ENCODE measurements around the gene GZMM. TPM values are rescaled to one million over a fixed set of nuclear protein-coding genes. Genes with fewer than 3 reads are reported as not detected.

The GZMM gene
- total RNA-seq, 1 experiment from 2014 or later, result not detected

DNA sequence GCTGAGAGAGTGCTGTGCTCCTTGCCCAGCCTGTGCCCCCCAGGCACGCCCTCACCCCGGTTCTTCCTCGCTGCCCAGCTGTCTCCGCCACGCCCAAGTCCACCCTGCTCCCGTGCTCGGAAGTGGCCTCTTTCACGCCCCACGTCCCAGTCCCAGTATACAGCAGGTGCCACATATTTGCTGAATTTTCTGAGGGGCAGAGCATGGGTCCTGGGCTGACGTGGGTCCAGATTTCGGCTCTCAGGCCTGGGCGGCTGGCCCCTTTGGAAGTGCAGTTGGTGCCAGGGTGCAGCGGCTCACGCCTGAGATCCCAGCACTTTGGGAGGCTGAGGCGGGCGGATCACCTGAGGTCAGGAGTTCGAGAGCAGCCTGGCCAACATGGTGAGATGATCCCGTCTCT is 49.2 kb downstream of the GZMM start:
- TF ChIP-seq EZH2phosphoT487 (IDR thresholded peaks at IDR 0.05; ENCODE audit: borderline replicate concordance, low read length) (no peak), EZH2 (IDR thresholded peaks at IDR 0.05; ENCODE audit: low read length, unreplicated experiment) (no peak)
- TF ChIP-seq, protein P1, sequence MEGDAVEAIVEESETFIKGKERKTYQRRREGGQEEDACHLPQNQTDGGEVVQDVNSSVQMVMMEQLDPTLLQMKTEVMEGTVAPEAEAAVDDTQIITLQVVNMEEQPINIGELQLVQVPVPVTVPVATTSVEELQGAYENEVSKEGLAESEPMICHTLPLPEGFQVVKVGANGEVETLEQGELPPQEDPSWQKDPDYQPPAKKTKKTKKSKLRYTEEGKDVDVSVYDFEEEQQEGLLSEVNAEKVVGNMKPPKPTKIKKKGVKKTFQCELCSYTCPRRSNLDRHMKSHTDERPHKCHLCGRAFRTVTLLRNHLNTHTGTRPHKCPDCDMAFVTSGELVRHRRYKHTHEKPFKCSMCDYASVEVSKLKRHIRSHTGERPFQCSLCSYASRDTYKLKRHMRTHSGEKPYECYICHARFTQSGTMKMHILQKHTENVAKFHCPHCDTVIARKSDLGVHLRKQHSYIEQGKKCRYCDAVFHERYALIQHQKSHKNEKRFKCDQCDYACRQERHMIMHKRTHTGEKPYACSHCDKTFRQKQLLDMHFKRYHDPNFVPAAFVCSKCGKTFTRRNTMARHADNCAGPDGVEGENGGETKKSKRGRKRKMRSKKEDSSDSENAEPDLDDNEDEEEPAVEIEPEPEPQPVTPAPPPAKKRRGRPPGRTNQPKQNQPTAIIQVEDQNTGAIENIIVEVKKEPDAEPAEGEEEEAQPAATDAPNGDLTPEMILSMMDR (conservative IDR thresholded peaks at IDR 0.05; ENCODE audit: low read depth, low read length), result no peak
- BruUV-seq (replicated peaks), result no TSS peak

DNA sequence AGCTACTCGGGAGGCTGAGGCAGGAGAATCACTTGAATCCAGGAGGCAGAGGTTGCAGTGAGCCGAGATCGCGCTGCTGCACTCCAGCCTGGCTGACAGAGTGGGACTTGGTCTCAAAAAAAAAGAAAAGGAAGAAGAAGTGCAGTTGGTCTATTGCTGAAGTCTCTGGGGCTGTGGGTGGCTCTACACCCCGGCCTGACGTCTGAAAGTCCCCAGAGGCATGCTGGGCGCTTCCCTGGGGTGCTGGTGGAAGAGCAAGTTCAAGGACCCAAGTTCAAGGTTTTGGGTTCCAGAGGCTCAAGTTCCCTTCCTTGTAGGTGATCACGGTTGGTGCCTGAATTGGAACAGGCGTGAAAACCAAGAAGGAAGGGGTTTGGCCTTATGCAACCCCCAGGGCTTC is 49.7 kb downstream of the GZMM start:
- TF ChIP-seq, protein P1 (conservative IDR thresholded peaks at IDR 0.05; ENCODE audit: low read depth, low read length), result no peak
- TF ChIP-seq EZH2 (IDR thresholded peaks at IDR 0.05; ENCODE audit: low read length, unreplicated experiment) (no peak), EZH2phosphoT487 (IDR thresholded peaks at IDR 0.05; ENCODE audit: borderline replicate concordance, low read length) (no peak)
- ATAC-seq (no peak), DNase-seq (no peak)
- ChIA-PET CTCF (no interaction called here), POLR2A (ENCODE audit: unreplicated experiment) (no interaction called here)
- Histone ChIP-seq H3K9me3 (ENCODE audit: low read length) (no peaks in the 10 kb centered on the region), H4K20me1 (ENCODE audit: low read length) (no peaks in the 10 kb centered on the region), H3K4me3 (ENCODE audit: low read length) (no peak overlapping the region), H3K79me2 (ENCODE audit: low read length) (no peaks in the 10 kb centered on the region), H3K4me1 (ENCODE audit: insufficient read depth, low read length) (peaks cover 2% of the 10 kb centered on the region; the same call in 1 of the 2 replicates), H3K27me3 (ENCODE audit: low read length) (peaks cover 7% of the 10 kb centered on the region; the same call in 1 of the 2 replicates), H3K4me2 (ENCODE audit: low read length) (no peak overlapping the region), H3K9me2 (replicated peaks; ENCODE audit: low read length) (no peaks in the 10 kb centered on the region), H3K36me3 (ENCODE audit: low read depth, low read length) (no peaks in the 10 kb centered on the region), H3K9ac (ENCODE audit: low read length) (no peak overlapping the region), H3F3A (ENCODE audit: low read length, unreplicated experiment) (no peaks in the 10 kb centered on the region), H2AFZ (ENCODE audit: low read length) (no peak overlapping the region), H3K27ac (ENCODE audit: low read length) (no peak overlapping the region)
- intact Hi-C loops (cut with micrococcal nuclease), result no loop called here
- BruUV-seq (replicated peaks), result no TSS peak

More for the DNA sequence above, 49.2 kb downstream of the GZMM start:
- DNase-seq (no peak), ATAC-seq (no peak)
- no peaks in the 10 kb centered on the region for H3K79me2 ChIP-seq (ENCODE audit: low read length)
- peaks cover 6% of the 10 kb centered on the region; the same call in 1 of the 2 replicates for H3K4me1 ChIP-seq (ENCODE audit: insufficient read depth, low read length)
- H3K9me2 ChIP-seq (replicated peaks; ENCODE audit: low read length), result no peaks in the 10 kb centered on the region
- H3K27me3 ChIP-seq (ENCODE audit: low read length), result peaks cover 7% of the 10 kb centered on the region; the same call in 1 of the 2 replicates
- no peak overlapping the region for H2AFZ ChIP-seq (ENCODE audit: low read length)
- H3K4me2 ChIP-seq (ENCODE audit: low read length), result no peak overlapping the region
- intact Hi-C loops (cut with micrococcal nuclease), result no loop called here
- H4K20me1 ChIP-seq (ENCODE audit: low read length), result no peaks in the 10 kb centered on the region
- H3K4me3 ChIP-seq (ENCODE audit: low read length), result no peak overlapping the region
- no peaks in the 10 kb centered on the region for H3K36me3 ChIP-seq (ENCODE audit: low read depth, low read length)
- no peak overlapping the region for H3K9ac ChIP-seq (ENCODE audit: low read length)
- no peaks in the 10 kb centered on the region for H3K9me3 ChIP-seq (ENCODE audit: low read length)
- ChIA-PET POLR2A (ENCODE audit: unreplicated experiment) (no interaction called here), CTCF (no interaction called here)
- H3F3A ChIP-seq (ENCODE audit: low read length, unreplicated experiment), result no peaks in the 10 kb centered on the region
- no peak overlapping the region for H3K27ac ChIP-seq (ENCODE audit: low read length)

DNA sequence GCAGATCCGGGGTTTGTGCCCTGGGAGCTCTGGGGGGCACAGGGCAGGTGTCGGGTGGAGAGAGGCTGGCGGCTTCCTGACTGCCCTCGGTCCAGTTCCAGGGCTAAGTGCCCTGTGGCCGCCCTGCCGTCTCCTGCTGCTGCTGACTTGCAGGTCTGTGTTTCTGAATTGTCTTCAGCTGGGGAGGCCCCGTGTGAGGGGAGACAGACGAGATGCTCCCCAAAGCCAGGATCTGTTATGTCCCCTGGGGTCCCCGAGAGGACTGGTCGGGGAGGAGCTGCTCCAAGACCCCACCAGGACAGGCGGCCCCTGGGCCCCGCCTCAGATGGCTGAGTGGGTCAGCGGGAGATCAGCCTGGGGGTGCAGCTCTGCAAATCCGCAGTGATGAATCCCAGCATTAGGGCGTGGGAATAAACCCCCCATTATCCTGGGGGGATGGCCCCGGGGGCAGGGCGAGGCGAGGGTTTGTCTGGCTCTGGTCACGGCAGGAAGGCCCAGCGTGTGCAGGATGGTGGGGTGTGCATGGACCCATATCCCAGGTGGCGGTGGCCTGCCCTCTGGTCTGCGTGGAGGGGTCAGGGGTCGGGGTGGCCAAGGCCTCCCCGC is 50.5 kb downstream of the GZMM start:
- H3F3A ChIP-seq (ENCODE audit: low read length, unreplicated experiment), result no peaks in the 10 kb centered on the region
- TF ChIP-seq, protein P1 (conservative IDR thresholded peaks at IDR 0.05; ENCODE audit: low read depth, low read length), result no peak
- TF ChIP-seq EZH2phosphoT487 (IDR thresholded peaks at IDR 0.05; ENCODE audit: borderline replicate concordance, low read length), result no peak
- no peak for TF ChIP-seq EZH2 (IDR thresholded peaks at IDR 0.05; ENCODE audit: low read length, unreplicated experiment)
- H3K9ac ChIP-seq (ENCODE audit: low read length), result no peak overlapping the region
- no TSS peak for BruUV-seq (replicated peaks)
- H3K36me3 ChIP-seq (ENCODE audit: low read depth, low read length), result no peaks in the 10 kb centered on the region
- ATAC-seq (no peak), DNase-seq (no peak)
- H3K4me3 ChIP-seq (ENCODE audit: low read length), result no peak overlapping the region
- peaks cover under 1% of the 10 kb centered on the region; the same call in 1 of the 2 replicates for H3K27me3 ChIP-seq (ENCODE audit: low read length)
- ChIA-PET CTCF (no interaction called here), POLR2A (ENCODE audit: unreplicated experiment) (no interaction called here)
- H3K4me2 ChIP-seq (ENCODE audit: low read length), result no peak overlapping the region
- no peak overlapping the region for H2AFZ ChIP-seq (ENCODE audit: low read length)
- intact Hi-C loops (cut with micrococcal nuclease), result no loop called here
- H3K9me2 ChIP-seq (replicated peaks; ENCODE audit: low read length), result no peaks in the 10 kb centered on the region
- no peaks in the 10 kb centered on the region for H3K9me3 ChIP-seq (ENCODE audit: low read length)
- H3K79me2 ChIP-seq (ENCODE audit: low read length), result no peaks in the 10 kb centered on the region
- no peaks in the 10 kb centered on the region for H3K4me1 ChIP-seq (ENCODE audit: insufficient read depth, low read length)
- no peaks in the 10 kb centered on the region for H4K20me1 ChIP-seq (ENCODE audit: low read length)
- no peak overlapping the region for H3K27ac ChIP-seq (ENCODE audit: low read length)

Data from PC-3 (cell line).